ENCODE data around the gene CEMIP. TPM values are rescaled to one million over a fixed set of nuclear protein-coding genes. Genes with fewer than 3 reads are reported as not detected.

CEMIP gene
- total RNA-seq, 1 donor from 2014 or later: 3.6 TPM

GRCh38 chr15:80801891-80802680 lies 22.9 kb downstream of the CEMIP start:
- TF ChIP-seq EZH2 (IDR thresholded peaks at IDR 0.05; ENCODE audit: insufficient read depth, low read length): no peak
- no peak for TF ChIP-seq CTCF (IDR thresholded peaks at IDR 0.05; ENCODE audit: insufficient read depth, low read depth, low read length)
- H2AFZ ChIP-seq (ENCODE audit: low read depth, low read length): no peak overlapping the region
- H3K79me2 ChIP-seq (ENCODE audit: insufficient read depth, low read length): no peaks in the 10 kb centered on the region
- no peaks in the 10 kb centered on the region for H3K9me3 ChIP-seq (ENCODE audit: insufficient read depth, low read depth, low read length)
- H3K4me3 ChIP-seq (ENCODE audit: insufficient read depth, low read depth, low read length): no peak overlapping the region
- no peaks in the 10 kb centered on the region for H3K36me3 ChIP-seq (ENCODE audit: insufficient read depth, low read length)
- no peak for FAIRE-seq
- H3K27ac ChIP-seq (ENCODE audit: low read depth, low read length): no peak overlapping the region
- Mint-ChIP-seq H3K27ac (ENCODE audit: unreplicated experiment) (no peak overlapping the region), H3K36me3 (ENCODE audit: low read depth, unreplicated experiment) (peaks cover 6% of the 10 kb centered on the region), H3K9me3 (ENCODE audit: unreplicated experiment) (peaks cover 4% of the 10 kb centered on the region), H3K27me3 (ENCODE audit: low read depth, unreplicated experiment) (peaks cover 9% of the 10 kb centered on the region), H3K4me1 (ENCODE audit: low read depth, unreplicated experiment) (no peaks in the 10 kb centered on the region), H3K4me3 (ENCODE audit: unreplicated experiment) (no peak overlapping the region)
- H3K27me3 ChIP-seq (ENCODE audit: insufficient read depth, low read length): no peaks in the 10 kb centered on the region
- no peak overlapping the region for H3K9ac ChIP-seq (ENCODE audit: low read length)
- no peaks in the 10 kb centered on the region for H3K4me1 ChIP-seq (ENCODE audit: insufficient read depth, low read length)
- DNase-seq (ENCODE audit: low read depth): peak; percentile 49
- peaks cover 2% of the 10 kb centered on the region for H4K20me1 ChIP-seq (ENCODE audit: insufficient read depth, low read length)
- peak overlapping the region; percentile 9 for H3K4me2 ChIP-seq (ENCODE audit: low read length)

GRCh38 chr15:80803580-80804525 lies 24.7 kb downstream of the CEMIP start:
- Histone ChIP-seq H2AFZ (ENCODE audit: low read depth, low read length) (no peak overlapping the region), H3K79me2 (ENCODE audit: insufficient read depth, low read length) (no peaks in the 10 kb centered on the region), H3K4me1 (ENCODE audit: insufficient read depth, low read length) (no peaks in the 10 kb centered on the region), H3K36me3 (ENCODE audit: insufficient read depth, low read length) (no peaks in the 10 kb centered on the region), H3K9ac (ENCODE audit: low read length) (no peak overlapping the region), H3K9me3 (ENCODE audit: insufficient read depth, low read depth, low read length) (no peaks in the 10 kb centered on the region), H3K27ac (ENCODE audit: low read depth, low read length) (no peak overlapping the region), H3K27me3 (ENCODE audit: insufficient read depth, low read length) (no peaks in the 10 kb centered on the region), H4K20me1 (ENCODE audit: insufficient read depth, low read length) (no peaks in the 10 kb centered on the region), H3K4me2 (ENCODE audit: low read length) (no peak overlapping the region), H3K4me3 (ENCODE audit: insufficient read depth, low read depth, low read length) (no peak overlapping the region)
- H3K27ac Mint-ChIP-seq (ENCODE audit: unreplicated experiment): no peak overlapping the region
- no peaks in the 10 kb centered on the region for H3K4me1 Mint-ChIP-seq (ENCODE audit: low read depth, unreplicated experiment)
- peaks cover 6% of the 10 kb centered on the region for H3K36me3 Mint-ChIP-seq (ENCODE audit: low read depth, unreplicated experiment)
- H3K27me3 Mint-ChIP-seq (ENCODE audit: low read depth, unreplicated experiment): peaks cover 9% of the 10 kb centered on the region
- no peak overlapping the region for H3K4me3 Mint-ChIP-seq (ENCODE audit: unreplicated experiment)
- FAIRE-seq (no peak), DNase-seq (ENCODE audit: low read depth) (peak; percentile 33)
- no peak for TF ChIP-seq EZH2 (IDR thresholded peaks at IDR 0.05; ENCODE audit: insufficient read depth, low read length)
- no peak for TF ChIP-seq CTCF (IDR thresholded peaks at IDR 0.05; ENCODE audit: insufficient read depth, low read depth, low read length)
- H3K9me3 Mint-ChIP-seq (ENCODE audit: unreplicated experiment): peaks cover 4% of the 10 kb centered on the region
